HG03342 (cell line): ENCODE data around the gene MTERF4.

ENCODE experiments used
- ATAC-seq: cut with Tn5 transposase; IDR thresholded peaks from one replicate; pipeline ENCODE4 v1.9.1; 2021; ENCODE audit warnings: mild to moderate bottlenecking, moderate library complexity; ENCODE audit not compliant: unreplicated experiment

MTERF4 gene

GRCh38 chr2:241102239-241102803 lies at the start of gene MTERF4:
TSS of gene MTERF4 (minus strand) at chr2:241102287. CDS start at chr2:241102273, 14 bp downstream.
- ATAC-seq, result peak; percentile 83

GRCh38 chr2:241150660-241151530 lies 48.8 kb upstream of the MTERF4 start:
- no peak for ATAC-seq

GRCh38 chr2:241149925-241150659 lies 48.0 kb upstream of the MTERF4 start, which contains the start of gene PPP1R7:
TSS of gene PPP1R7 (plus strand) at chr2:241150467. CDS start at chr2:241150496, 29 bp downstream.
- peak; percentile 67 for ATAC-seq

GRCh38 chr2:241149675-241149924 lies 47.5 kb upstream of the MTERF4 start:
- ATAC-seq, result peak; percentile 12

GRCh38 chr2:241148891-241149674 lies 47.0 kb upstream of the MTERF4 start, which contains the start of gene PASK:
TSS of gene PASK (minus strand) at chr2:241149472. CDS start at chr2:241143032, 6,440 bp downstream.
- ATAC-seq, result peak; percentile 79

GRCh38 chr2:241148239-241148638 lies 46.2 kb upstream of the MTERF4 start:
- no peak for ATAC-seq

- no peak for ATAC-seq
These were observed 45.2 kb upstream of the MTERF4 start for GRCh38 chr2:241147336-241147735.

- ATAC-seq, result no peak
These were observed 44.2 kb upstream of the MTERF4 start for GRCh38 chr2:241146286-241146685.

- ATAC-seq, result no peak
These were observed 40.5 kb upstream of the MTERF4 start for GRCh38 chr2:241142593-241142992.

GRCh38 chr2:241142063-241142462 lies 40.0 kb upstream of the MTERF4 start:
- ATAC-seq, result no peak

GRCh38 chr2:241141214-241141770 lies 39.2 kb upstream of the MTERF4 start:
- no peak for ATAC-seq

- no peak for ATAC-seq
These were observed 38.4 kb upstream of the MTERF4 start for GRCh38 chr2:241140445-241140840.

GRCh38 chr2:241139531-241140444 lies 37.7 kb upstream of the MTERF4 start:
- ATAC-seq, result no peak

GRCh38 chr2:241138471-241138870 lies 36.4 kb upstream of the MTERF4 start:
- ATAC-seq, result no peak

GRCh38 chr2:241137276-241138190 lies 35.4 kb upstream of the MTERF4 start:
- no peak for ATAC-seq

GRCh38 chr2:241136661-241137260 lies 34.7 kb upstream of the MTERF4 start:
- ATAC-seq, result no peak

- no peak for ATAC-seq
These were observed 34.1 kb upstream of the MTERF4 start for GRCh38 chr2:241136191-241136590.

GRCh38 chr2:241135737-241136136 lies 33.6 kb upstream of the MTERF4 start:
- no peak for ATAC-seq
